SKM-1 treated with dmso at 0.1 percent for 144 hours (cell line): ENCODE measurements around the gene ZNG1C.
"Not testable (repeated sequence)": the region's sequence is repeated elsewhere in the genome, so short reads cannot be mapped to it uniquely, and the experiment has no call there.

Experiments used
- DNase-seq: peaks from one replicate; lab custom pipeline; 2025; ENCODE audit not compliant: unreplicated experiment; lab: John Stamatoyannopoulos, UW

Gene ZNG1C

DNA sequence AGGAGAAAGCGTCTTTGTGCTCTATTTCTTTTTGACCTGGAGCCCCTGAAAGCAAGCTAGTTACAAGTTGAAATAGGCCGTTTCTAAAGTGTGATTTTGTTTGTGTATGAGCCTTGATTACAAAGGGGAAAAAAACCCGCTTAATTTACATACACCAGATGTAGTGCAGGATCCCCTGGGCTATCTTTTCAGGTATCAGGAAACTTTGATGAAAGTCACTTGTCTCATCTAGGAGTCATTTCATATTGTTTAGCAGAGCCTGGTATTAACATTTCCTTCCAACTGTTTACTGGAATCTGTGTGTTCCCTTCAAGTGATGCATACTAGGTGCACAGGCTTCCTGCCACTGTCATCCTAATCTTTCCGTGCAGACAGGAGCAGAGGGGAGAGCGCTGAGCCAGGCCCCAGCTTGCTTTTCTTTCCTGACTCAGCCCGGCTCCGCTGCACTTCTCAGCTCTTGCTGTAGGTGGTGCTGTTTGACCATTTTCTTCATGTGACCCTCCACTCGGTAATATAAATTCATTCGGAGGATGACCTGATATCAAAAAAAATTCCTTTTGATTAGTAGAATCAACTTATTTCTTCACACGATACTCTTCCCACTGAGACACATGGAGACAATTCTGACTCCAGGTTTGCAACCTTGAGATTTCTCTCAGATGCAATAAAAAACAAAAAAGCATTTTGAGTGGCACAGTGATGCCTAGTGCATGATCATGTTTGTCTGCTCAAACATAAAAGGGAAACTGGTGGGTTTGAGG is 100.7 kb downstream of the ZNG1C start:
- DNase-seq: not testable (repeated sequence)

DNA sequence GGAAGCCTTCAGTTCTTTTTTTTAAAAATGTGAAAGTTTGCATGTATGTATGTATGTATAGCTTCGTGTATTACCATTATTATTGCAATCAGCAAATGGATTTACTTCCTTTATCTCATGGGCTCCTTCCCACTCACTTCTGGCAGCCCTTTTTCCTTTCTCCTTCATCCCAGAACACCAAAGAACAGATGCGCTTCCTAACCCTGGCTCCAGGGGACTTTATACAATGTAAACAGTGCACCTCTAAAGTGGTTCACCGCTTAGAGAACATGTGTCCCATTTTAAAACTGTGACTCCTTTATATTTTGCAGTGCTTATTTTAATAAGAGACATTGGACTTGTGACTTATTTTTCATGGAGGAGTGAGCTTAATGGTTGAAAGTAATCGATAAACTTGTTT is 101.5 kb downstream of the ZNG1C start:
- DNase-seq: not testable (repeated sequence)

DNA sequence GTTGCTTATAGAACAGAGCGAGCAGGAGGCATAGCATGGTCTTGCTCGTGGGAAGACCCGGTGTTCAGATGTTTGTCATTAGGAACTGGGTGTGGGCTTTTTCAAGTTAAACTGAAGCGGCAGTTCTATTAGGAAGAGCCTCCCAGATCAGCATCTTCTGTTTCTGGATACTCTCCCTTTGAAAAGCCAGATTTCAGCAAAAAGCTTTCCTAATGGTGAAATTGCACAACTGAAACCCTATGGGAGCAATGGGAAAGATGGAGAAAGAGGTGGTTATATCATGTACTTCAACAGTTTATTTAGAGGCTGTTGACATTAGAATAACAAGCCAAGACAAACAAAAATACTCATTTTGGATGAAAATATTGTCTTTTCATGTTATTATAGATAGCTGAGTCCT is 102.2 kb downstream of the ZNG1C start:
- not testable (repeated sequence) for DNase-seq
